ENCODE data around the gene EVPL.
A peak's percentile ranks its signal among the peaks of the same experiment; 100 is the strongest.

Gene EVPL

GRCh38 chr17:75979705-75980187 is 47.4 kb downstream of the EVPL start:
- H4K91ac ChIP-seq (ENCODE audit: low read length): peak overlapping the region; percentile 70
- H3K4me2 ChIP-seq (ENCODE audit: low read length, poor library complexity, severe bottlenecking): peak overlapping the region; percentile 88
- DNase-seq: peak; percentile 88
- no peak overlapping the region for H2BK12ac ChIP-seq (ENCODE audit: low read length in 2 of 2)
- peak overlapping the region; percentile 89 for H2BK120ac ChIP-seq (ENCODE audit: low read depth, low read length)
- H3K27ac ChIP-seq (ENCODE audit: low read length, poor library complexity, severe bottlenecking): peak overlapping the region; percentile 93
- H3K36me3 ChIP-seq (ENCODE audit: control insufficient read depth in 1 of 2, insufficient read depth in 2 of 2, low read depth in 1 of 2, low read length in 2 of 2): peaks cover 3 to 7% of the 10 kb centered on the region in 2 experiments
- peak overlapping the region; percentile 98 for H4K8ac ChIP-seq (ENCODE audit: low read length)
- peak overlapping the region; percentile 56 to 99 for H3K4me3 ChIP-seq (ENCODE audit: insufficient read depth in 1 of 2, low read depth in 1 of 2, low read length in 2 of 2)
- no peaks in the 10 kb centered on the region for H3K9me3 ChIP-seq (ENCODE audit: control insufficient read depth, low read length)
- peak overlapping the region; percentile 34 to 73 for H3K4ac ChIP-seq (ENCODE audit: low read depth in 1 of 2, low read length in 2 of 2)
- peak overlapping the region; percentile 72 to 98 for H3K18ac ChIP-seq (ENCODE audit: low read depth in 1 of 2, low read length in 2 of 2)
- peak overlapping the region; percentile 89 for H2BK5ac ChIP-seq (ENCODE audit: low read depth, low read length, poor library complexity, severe bottlenecking)
- WGBS: 13% methylated on average over 18 of the region's 19 CpGs
- peak overlapping the region; percentile 85 for H2BK15ac ChIP-seq (ENCODE audit: low read depth, poor library complexity, severe bottlenecking)
- H3K14ac ChIP-seq (ENCODE audit: low read length in 2 of 2): peak overlapping the region in 1 of 2 experiments; percentile 81
- peak overlapping the region; percentile 99 for H3K9ac ChIP-seq (ENCODE audit: low read length)
- no peak overlapping the region for H3K23ac ChIP-seq (ENCODE audit: low read length in 2 of 2)
- H2AK5ac ChIP-seq (ENCODE audit: low read length, severe bottlenecking): peak overlapping the region; percentile 87
- no peak overlapping the region for H2AFZ ChIP-seq (ENCODE audit: low read depth, low read length)
- peaks cover 14% of the 10 kb centered on the region for H3K79me1 ChIP-seq (replicated peaks; ENCODE audit: low read length, poor library complexity, severe bottlenecking)
- peaks cover 5% of the 10 kb centered on the region for H3K4me1 ChIP-seq (ENCODE audit: control insufficient read depth, insufficient read depth, low read depth, low read length)
- H3K27me3 ChIP-seq (ENCODE audit: control insufficient read depth in 1 of 2, insufficient read depth in 1 of 2, low read length in 2 of 2): no peaks in the 10 kb centered on the region

GRCh38 chr17:75978938-75979704 is 48.0 kb downstream of the EVPL start, which contains the start of the genes ACOX1 and TEN1:
TSS of gene ACOX1 (minus strand) at chr17:75979166. CDS start at chr17:75979073, 93 bp downstream.
TSS of gene TEN1 (plus strand) at chr17:75979240. CDS start at chr17:75986193, 6,953 bp downstream.
- H2AK5ac ChIP-seq (ENCODE audit: low read length, severe bottlenecking): peak within 1 kb of the TSS; percentile 87
- peak within 1 kb of the TSS; percentile 70 for H4K91ac ChIP-seq (ENCODE audit: low read length)
- no peaks in the 10 kb centered on the region for H3K9me3 ChIP-seq (ENCODE audit: control insufficient read depth, low read length)
- peaks cover 15% of the 10 kb centered on the region for H3K79me1 ChIP-seq (replicated peaks; ENCODE audit: low read length, poor library complexity, severe bottlenecking)
- peak within 1 kb of the TSS; percentile 91 to 98 for H3K18ac ChIP-seq (ENCODE audit: low read depth in 1 of 2, low read length in 2 of 2)
- H3K9ac ChIP-seq (ENCODE audit: low read length): peak within 1 kb of the TSS; percentile 99
- H3K27ac ChIP-seq (ENCODE audit: low read length, poor library complexity, severe bottlenecking): peak within 1 kb of the TSS; percentile 93
- peak; percentile 98 for DNase-seq
- peak within 1 kb of the TSS; percentile 73 to 98 for H3K4ac ChIP-seq (ENCODE audit: low read depth in 1 of 2, low read length in 2 of 2)
- H4K8ac ChIP-seq (ENCODE audit: low read length): peak within 1 kb of the TSS; percentile 98
- H3K27me3 ChIP-seq (ENCODE audit: control insufficient read depth in 1 of 2, insufficient read depth in 1 of 2, low read length in 2 of 2): no peaks in the 10 kb centered on the region
- peak within 1 kb of the TSS; percentile 87 for H2BK15ac ChIP-seq (ENCODE audit: low read depth, poor library complexity, severe bottlenecking)
- peak within 1 kb of the TSS in 1 of 2 experiments; percentile 86 for H2BK12ac ChIP-seq (ENCODE audit: low read length in 2 of 2)
- peaks cover 5% of the 10 kb centered on the region for H3K4me1 ChIP-seq (ENCODE audit: control insufficient read depth, insufficient read depth, low read depth, low read length)
- peak within 1 kb of the TSS; percentile 88 for H3K4me2 ChIP-seq (ENCODE audit: low read length, poor library complexity, severe bottlenecking)
- H2BK5ac ChIP-seq (ENCODE audit: low read depth, low read length, poor library complexity, severe bottlenecking): peak within 1 kb of the TSS; percentile 97
- H2AFZ ChIP-seq (ENCODE audit: low read depth, low read length): peak within 1 kb of the TSS; percentile 31
- H3K4me3 ChIP-seq (ENCODE audit: insufficient read depth in 1 of 2, low read depth in 1 of 2, low read length in 2 of 2): peak within 1 kb of the TSS; percentile 71 to 99
- 1% methylated on average over 72 of the region's 72 CpGs for WGBS
- peaks cover 7 to 8% of the 10 kb centered on the region in 2 experiments for H3K36me3 ChIP-seq (ENCODE audit: control insufficient read depth in 1 of 2, insufficient read depth in 2 of 2, low read depth in 1 of 2, low read length in 2 of 2)
- peak within 1 kb of the TSS; percentile 89 for H2BK120ac ChIP-seq (ENCODE audit: low read depth, low read length)
- no peak within 1 kb of the TSS for H3K23ac ChIP-seq (ENCODE audit: low read length in 2 of 2)
- H3K14ac ChIP-seq (ENCODE audit: low read length in 2 of 2): peak within 1 kb of the TSS; percentile 81 to 94

DNA sequence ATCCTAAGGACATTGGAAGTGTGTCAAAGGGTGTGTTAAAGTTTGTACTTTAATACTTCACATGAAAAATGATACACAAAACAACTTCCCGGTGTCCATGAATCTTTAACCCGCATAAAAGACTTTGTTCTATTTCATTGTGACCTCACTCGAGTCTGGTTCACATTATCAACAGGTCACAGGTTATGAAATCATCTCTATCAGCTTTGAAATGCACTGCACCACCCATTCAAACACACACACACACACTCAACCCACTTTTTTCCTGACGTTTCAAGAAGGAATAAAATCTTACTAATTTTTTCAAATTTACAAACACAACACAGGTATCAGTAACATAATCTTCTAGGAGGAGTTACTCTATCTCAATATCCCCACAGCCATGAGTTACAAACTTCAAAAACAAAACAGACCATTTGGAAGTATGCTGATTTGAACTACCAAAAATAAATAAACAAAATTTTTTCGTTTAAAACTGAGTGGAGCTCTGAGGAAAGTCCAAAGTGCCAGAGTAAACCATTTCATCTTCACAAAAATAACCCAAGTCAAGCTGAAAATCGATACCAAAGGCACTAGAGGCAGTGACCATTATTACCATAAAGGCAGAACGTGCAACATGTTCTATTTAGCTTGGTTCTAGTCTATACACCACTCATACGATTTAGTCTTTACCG is 50.8 kb downstream of the EVPL start:
- no peak overlapping the region for H3K18ac ChIP-seq (ENCODE audit: low read depth in 1 of 2, low read length in 2 of 2)
- peak overlapping the region; percentile 80 for H3K9ac ChIP-seq (ENCODE audit: low read length)
- H4K91ac ChIP-seq (ENCODE audit: low read length): no peak overlapping the region
- H2BK15ac ChIP-seq (ENCODE audit: low read depth, poor library complexity, severe bottlenecking): no peak overlapping the region
- DNase-seq: no peak
- H3K4me3 ChIP-seq (ENCODE audit: insufficient read depth in 1 of 2, low read depth in 1 of 2, low read length in 2 of 2): peak overlapping the region in 1 of 2 experiments; percentile 68
- no peak overlapping the region for H2BK5ac ChIP-seq (ENCODE audit: low read depth, low read length, poor library complexity, severe bottlenecking)
- peaks cover 16 to 30% of the 10 kb centered on the region in 2 experiments for H3K36me3 ChIP-seq (ENCODE audit: control insufficient read depth in 1 of 2, insufficient read depth in 2 of 2, low read depth in 1 of 2, low read length in 2 of 2)
- no peaks in the 10 kb centered on the region for H3K27me3 ChIP-seq (ENCODE audit: control insufficient read depth in 1 of 2, insufficient read depth in 1 of 2, low read length in 2 of 2)
- peak overlapping the region; percentile 45 for H3K4me2 ChIP-seq (ENCODE audit: low read length, poor library complexity, severe bottlenecking)
- H3K79me1 ChIP-seq (replicated peaks; ENCODE audit: low read length, poor library complexity, severe bottlenecking): peaks cover 16% of the 10 kb centered on the region
- H2BK120ac ChIP-seq (ENCODE audit: low read depth, low read length): no peak overlapping the region
- no peak overlapping the region for H2AFZ ChIP-seq (ENCODE audit: low read depth, low read length)
- H3K9me3 ChIP-seq (ENCODE audit: control insufficient read depth, low read length): no peaks in the 10 kb centered on the region
- peaks cover 4% of the 10 kb centered on the region for H3K4me1 ChIP-seq (ENCODE audit: control insufficient read depth, insufficient read depth, low read depth, low read length)
- WGBS: 90% methylated on average over 9 of the region's 9 CpGs
- H2BK12ac ChIP-seq (ENCODE audit: low read length in 2 of 2): no peak overlapping the region
- H4K8ac ChIP-seq (ENCODE audit: low read length): no peak overlapping the region
- no peak overlapping the region for H2AK5ac ChIP-seq (ENCODE audit: low read length, severe bottlenecking)
- no peak overlapping the region for H3K4ac ChIP-seq (ENCODE audit: low read depth in 1 of 2, low read length in 2 of 2)
- no peak overlapping the region for H3K23ac ChIP-seq (ENCODE audit: low read length in 2 of 2)
- H3K14ac ChIP-seq (ENCODE audit: low read length in 2 of 2): no peak overlapping the region
- H3K27ac ChIP-seq (ENCODE audit: low read length, poor library complexity, severe bottlenecking): no peak overlapping the region

- DNase-seq: no peak
Measured at GRCh38 chr17:75975757-75976174, 51.3 kb downstream of the EVPL start.

More at GRCh38 chr17:75975757-75976174, 51.3 kb downstream of the EVPL start:
- no peak overlapping the region for H4K91ac ChIP-seq (ENCODE audit: low read length)
- H2AK5ac ChIP-seq (ENCODE audit: low read length, severe bottlenecking): no peak overlapping the region
- no peak overlapping the region for H3K4ac ChIP-seq (ENCODE audit: low read depth in 1 of 2, low read length in 2 of 2)
- H3K9me3 ChIP-seq (ENCODE audit: control insufficient read depth, low read length): no peaks in the 10 kb centered on the region
- peaks cover 4% of the 10 kb centered on the region for H3K4me1 ChIP-seq (ENCODE audit: control insufficient read depth, insufficient read depth, low read depth, low read length)
- peak overlapping the region; percentile 80 for H3K9ac ChIP-seq (ENCODE audit: low read length)
- H2BK12ac ChIP-seq (ENCODE audit: low read length in 2 of 2): no peak overlapping the region
- H4K8ac ChIP-seq (ENCODE audit: low read length): no peak overlapping the region
- no peak overlapping the region for H2AFZ ChIP-seq (ENCODE audit: low read depth, low read length)
- no peak overlapping the region for H3K14ac ChIP-seq (ENCODE audit: low read length in 2 of 2)
- H3K23ac ChIP-seq (ENCODE audit: low read length in 2 of 2): no peak overlapping the region
- H3K27ac ChIP-seq (ENCODE audit: low read length, poor library complexity, severe bottlenecking): no peak overlapping the region
- no peaks in the 10 kb centered on the region for H3K27me3 ChIP-seq (ENCODE audit: control insufficient read depth in 1 of 2, insufficient read depth in 1 of 2, low read length in 2 of 2)
- peaks cover 15% of the 10 kb centered on the region for H3K79me1 ChIP-seq (replicated peaks; ENCODE audit: low read length, poor library complexity, severe bottlenecking)
- H3K4me3 ChIP-seq (ENCODE audit: insufficient read depth in 1 of 2, low read depth in 1 of 2, low read length in 2 of 2): peak overlapping the region in 1 of 2 experiments; percentile 68
- peaks cover 17 to 34% of the 10 kb centered on the region in 2 experiments for H3K36me3 ChIP-seq (ENCODE audit: control insufficient read depth in 1 of 2, insufficient read depth in 2 of 2, low read depth in 1 of 2, low read length in 2 of 2)
- no peak overlapping the region for H3K18ac ChIP-seq (ENCODE audit: low read depth in 1 of 2, low read length in 2 of 2)
- WGBS: 100% methylated on average over 4 of the region's 5 CpGs
- H2BK120ac ChIP-seq (ENCODE audit: low read depth, low read length): no peak overlapping the region
- no peak overlapping the region for H2BK15ac ChIP-seq (ENCODE audit: low read depth, poor library complexity, severe bottlenecking)
- no peak overlapping the region for H2BK5ac ChIP-seq (ENCODE audit: low read depth, low read length, poor library complexity, severe bottlenecking)
- no peak overlapping the region for H3K4me2 ChIP-seq (ENCODE audit: low read length, poor library complexity, severe bottlenecking)

Data from mesenchymal stem cell (in vitro differentiated cells and primary cell).